ENCODE data around the gene HDAC11.
"Not testable (repeated sequence)": the region's sequence is repeated elsewhere in the genome, so short reads cannot be mapped to it uniquely, and the experiment has no call there.

HDAC11 gene

DNA sequence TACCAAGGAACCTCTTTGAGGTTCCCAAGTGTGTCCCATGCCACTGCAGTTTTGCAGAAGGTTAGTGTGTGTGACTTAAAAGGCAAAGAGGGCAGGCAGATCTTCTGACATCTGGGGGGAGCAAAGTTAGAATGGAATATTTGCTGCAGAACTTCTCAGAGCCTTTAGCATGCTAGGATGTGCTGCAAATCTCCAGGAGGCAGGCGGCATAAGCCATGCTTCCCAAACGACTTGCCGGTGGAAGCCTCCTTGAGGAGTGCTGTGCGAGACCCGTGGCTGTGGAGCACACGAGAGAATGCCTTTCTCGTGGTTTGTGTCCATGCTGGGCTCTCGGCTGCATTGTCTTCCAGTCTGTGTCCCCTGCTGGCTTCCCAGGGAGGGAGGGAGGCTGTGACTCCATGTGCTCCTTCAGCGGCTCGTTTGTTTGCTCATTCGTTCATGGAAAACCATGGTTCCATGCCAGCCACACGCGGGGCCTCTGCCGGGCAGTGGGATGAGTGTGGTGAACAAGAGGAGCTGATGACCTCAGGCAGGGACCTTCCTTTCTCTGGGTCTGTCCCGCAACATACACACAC is 13.8 kb downstream of the HDAC11 start:
- H3K4me3 ChIP-seq (ENCODE audit: low read length), result no peak overlapping the region
- no peak for TF ChIP-seq ZNF274 (IDR thresholded peaks at IDR 0.05; ENCODE audit: low read depth, low read length)

GRCh38 chr3:13494463-13495350 is 14.6 kb downstream of the HDAC11 start:
- no peak for TF ChIP-seq ZNF274 (IDR thresholded peaks at IDR 0.05; ENCODE audit: low read depth, low read length)

GRCh38 chr3:13495351-13495813 is 15.3 kb downstream of the HDAC11 start:
- no peak for TF ChIP-seq ZNF274 (IDR thresholded peaks at IDR 0.05; ENCODE audit: low read depth, low read length)
- no peak overlapping the region for H3K4me3 ChIP-seq (ENCODE audit: low read length)

More at GRCh38 chr3:13494463-13495350, 14.6 kb downstream of the HDAC11 start:
- H3K4me3 ChIP-seq (ENCODE audit: low read length), result no peak overlapping the region

GRCh38 chr3:13495921-13496723 is 16.0 kb downstream of the HDAC11 start:
- no peak for TF ChIP-seq ZNF274 (IDR thresholded peaks at IDR 0.05; ENCODE audit: low read depth, low read length)
- no peak overlapping the region for H3K4me3 ChIP-seq (ENCODE audit: low read length)

- TF ChIP-seq ZNF274 (IDR thresholded peaks at IDR 0.05; ENCODE audit: low read depth, low read length), result no peak
- H3K4me3 ChIP-seq (ENCODE audit: low read length), result no peak overlapping the region
These were observed 16.8 kb downstream of the HDAC11 start for GRCh38 chr3:13496879-13497278.

- no peak for TF ChIP-seq ZNF274 (IDR thresholded peaks at IDR 0.05; ENCODE audit: low read depth, low read length)
- no peak overlapping the region for H3K4me3 ChIP-seq (ENCODE audit: low read length)
These were observed 17.3 kb downstream of the HDAC11 start for GRCh38 chr3:13497386-13497785.

GRCh38 chr3:13498354-13499060 is 18.4 kb downstream of the HDAC11 start:
- no peak for TF ChIP-seq ZNF274 (IDR thresholded peaks at IDR 0.05; ENCODE audit: low read depth, low read length)
- no peak overlapping the region for H3K4me3 ChIP-seq (ENCODE audit: low read length)

DNA sequence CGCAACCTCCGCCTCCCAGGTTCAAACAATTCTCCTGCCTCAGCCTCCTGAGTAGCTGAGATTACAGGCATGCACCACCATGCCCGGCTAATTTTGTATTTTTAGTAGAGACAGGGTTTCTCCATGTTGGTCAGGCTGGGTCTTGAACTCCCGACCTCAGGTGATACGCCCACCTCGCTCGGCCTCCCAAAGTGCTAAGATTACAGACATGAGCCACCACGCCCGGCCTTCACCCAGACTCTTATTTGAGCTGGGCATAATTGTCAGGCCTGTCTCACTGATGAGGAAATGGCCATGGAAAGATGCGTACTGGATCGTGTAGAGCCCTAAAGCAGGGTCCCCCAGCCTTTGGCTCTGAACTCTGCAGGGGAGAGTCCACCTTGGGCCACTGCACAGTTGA is 19.1 kb downstream of the HDAC11 start:
- H3K4me3 ChIP-seq (ENCODE audit: low read length), result not testable (repeated sequence)

GRCh38 chr3:13500133-13500885 is 20.2 kb downstream of the HDAC11 start:
- no peak overlapping the region for H3K4me3 ChIP-seq (ENCODE audit: low read length)
- TF ChIP-seq ZNF274 (IDR thresholded peaks at IDR 0.05; ENCODE audit: low read depth, low read length), result no peak

DNA sequence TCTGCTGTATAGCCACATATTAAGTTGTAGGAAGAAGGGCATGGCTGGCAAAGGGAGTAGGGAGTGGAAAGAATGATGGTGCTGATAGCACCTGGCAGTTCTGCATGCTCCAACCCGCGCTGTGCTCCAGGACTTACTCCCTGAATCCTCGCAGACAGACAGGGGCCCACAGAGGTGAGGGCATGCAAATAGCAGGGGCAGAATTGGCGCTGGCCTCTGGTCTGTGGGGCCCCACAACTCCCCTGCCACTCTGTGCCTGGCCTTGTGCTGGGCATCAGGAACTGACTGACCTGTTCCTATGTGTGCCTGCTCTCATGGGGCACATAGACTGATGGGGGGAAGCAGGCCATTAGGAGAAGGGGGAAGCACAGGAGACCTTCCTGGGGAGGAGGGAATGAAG is 20.9 kb downstream of the HDAC11 start:
- H3K4me3 ChIP-seq (ENCODE audit: low read length), result no peak overlapping the region
- TF ChIP-seq ZNF274 (IDR thresholded peaks at IDR 0.05; ENCODE audit: low read depth, low read length), result no peak

GRCh38 chr3:13501521-13501920 is 21.4 kb downstream of the HDAC11 start:
- H3K4me3 ChIP-seq (ENCODE audit: low read length), result no peak overlapping the region
- no peak for TF ChIP-seq ZNF274 (IDR thresholded peaks at IDR 0.05; ENCODE audit: low read depth, low read length)

GRCh38 chr3:13501958-13502790 is 22.1 kb downstream of the HDAC11 start:
- no peak for TF ChIP-seq ZNF274 (IDR thresholded peaks at IDR 0.05; ENCODE audit: low read depth, low read length)
- H3K4me3 ChIP-seq (ENCODE audit: low read length), result no peak overlapping the region

DNA sequence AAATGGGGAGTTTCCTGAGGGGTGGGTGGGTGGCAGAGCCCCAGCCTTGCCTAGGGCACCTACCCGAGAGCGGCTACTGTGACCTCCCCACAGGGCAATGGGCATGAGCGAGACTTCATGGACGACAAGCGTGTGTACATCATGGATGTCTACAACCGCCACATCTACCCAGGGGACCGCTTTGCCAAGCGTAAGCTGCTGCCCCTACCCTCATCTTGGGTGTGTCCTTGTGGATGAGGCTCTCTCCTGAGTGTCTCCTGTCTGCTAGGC is 22.6 kb downstream of the HDAC11 start:
- TF ChIP-seq ZNF274 (IDR thresholded peaks at IDR 0.05; ENCODE audit: low read depth, low read length), result no peak
- no peak overlapping the region for H3K4me3 ChIP-seq (ENCODE audit: low read length)

Measured in GM08714 (cell line).